OCI-LY1 (cell line): ENCODE results near the gene UPP2.

Experiments
- H2AFZ ChIP-seq: fragments of 200-600 bp; sonication (generic), shearing (Covaris generic); 2 replicates; pipeline ENCODE4 v1.6.0; 2014; ENCODE audit warnings: antibody characterized with exemption, mild to moderate bottlenecking, low read length
- H3F3A ChIP-seq: fragments of 200-600 bp; sonication (generic), shearing (Covaris generic); 2 replicates; pipeline ENCODE4 v1.6.0; 2014; ENCODE audit warnings: mild to moderate bottlenecking, antibody characterized with exemption, low read length, moderate library complexity; ENCODE audit not compliant: insufficient read depth
- H3K27ac ChIP-seq: fragments of 200-600 bp; sonication (generic); 2 replicates; pipeline ENCODE4 v1.5.1; 2014; ENCODE audit warnings: low read length, mixed run types, mild to moderate bottlenecking, low read depth; ENCODE audit not compliant: poor library complexity, severe bottlenecking
- H3K27me3 ChIP-seq: fragments of 200-600 bp; sonication (generic); 2 replicates; pipeline ENCODE4 v1.6.0; 2014; ENCODE audit warnings: antibody characterized with exemption, mild to moderate bottlenecking, low read length, moderate library complexity; ENCODE audit not compliant: insufficient read depth
- H3K36me3 ChIP-seq: fragments of 200-600 bp; sonication (generic); 2 replicates; pipeline ENCODE4 v1.6.1; 2014; ENCODE audit warnings: mild to moderate bottlenecking, antibody characterized with exemption, low read length, moderate library complexity, mixed read lengths; ENCODE audit not compliant: insufficient read depth
- H3K4me1 ChIP-seq: fragments of 200-600 bp; sonication (generic); 2 replicates; pipeline ENCODE4 v1.5.1; 2014; ENCODE audit warnings: mild to moderate bottlenecking, low read length, moderate library complexity; ENCODE audit not compliant: insufficient read depth, severe bottlenecking
- H3K4me2 ChIP-seq: fragments of 200-600 bp; sonication (generic), shearing (Covaris generic); 2 replicates; pipeline ENCODE4 v1.6.1; 2014; ENCODE audit warnings: low read length
- H3K4me3 ChIP-seq: fragments of 200-600 bp; sonication (generic); 2 replicates; pipeline ENCODE4 v1.5.1; 2014; ENCODE audit warnings: low read length, low read depth, mild to moderate bottlenecking, mixed read lengths; ENCODE audit not compliant: poor library complexity, severe bottlenecking
- H3K79me2 ChIP-seq: fragments of 200-600 bp; shearing (Covaris generic); 2 replicates; pipeline ENCODE4 v1.6.1; 2016; ENCODE audit warnings: mixed run types, low read length, mixed read lengths; ENCODE audit not compliant: insufficient read depth
- H3K9ac ChIP-seq: fragments of 200-600 bp; sonication (generic), shearing (Covaris generic); 2 replicates; pipeline ENCODE4 v1.6.1; 2014; ENCODE audit warnings: mild to moderate bottlenecking, low read length, mixed read lengths
- H3K9me2 ChIP-seq: fragments of 200-600 bp; sonication (generic), shearing (Covaris generic); 2 replicates; pipeline ENCODE4 v1.6.1; 2014; ENCODE audit warnings: low read depth, mild to moderate bottlenecking, low read length, mixed read lengths
- H3K9me3 ChIP-seq: fragments of 200-600 bp; shearing (Covaris generic); 2 replicates; pipeline ENCODE4 v1.6.1; 2014; ENCODE audit warnings: low read length, mixed read lengths
- H4K20me1 ChIP-seq: fragments of 200-600 bp; sonication (generic), shearing (Covaris generic); 2 replicates; pipeline ENCODE4 v1.6.0; 2016; ENCODE audit warnings: mild to moderate bottlenecking, low read length; ENCODE audit not compliant: insufficient read depth
- EZH2 ChIP-seq: fragments of 200-600 bp; sonication (generic), shearing (Covaris generic); IDR thresholded peaks from 2 replicates; pipeline ENCODE4 v1.8.0; 2017; ENCODE audit warnings: borderline replicate concordance, mixed run types, mild to moderate bottlenecking, antibody characterized with exemption, low read length, moderate library complexity, mixed read lengths
- TF ChIP-seq, protein P1 (sequence below): fragments of 200-600 bp; sonication (generic), shearing (Covaris generic); IDR thresholded peaks from 2 replicates; pipeline ENCODE4 v1.5.1; 2017; ENCODE audit warnings: mild to moderate bottlenecking, antibody characterized with exemption, low read length, moderate library complexity, mixed read lengths

The UPP2 gene

DNA sequence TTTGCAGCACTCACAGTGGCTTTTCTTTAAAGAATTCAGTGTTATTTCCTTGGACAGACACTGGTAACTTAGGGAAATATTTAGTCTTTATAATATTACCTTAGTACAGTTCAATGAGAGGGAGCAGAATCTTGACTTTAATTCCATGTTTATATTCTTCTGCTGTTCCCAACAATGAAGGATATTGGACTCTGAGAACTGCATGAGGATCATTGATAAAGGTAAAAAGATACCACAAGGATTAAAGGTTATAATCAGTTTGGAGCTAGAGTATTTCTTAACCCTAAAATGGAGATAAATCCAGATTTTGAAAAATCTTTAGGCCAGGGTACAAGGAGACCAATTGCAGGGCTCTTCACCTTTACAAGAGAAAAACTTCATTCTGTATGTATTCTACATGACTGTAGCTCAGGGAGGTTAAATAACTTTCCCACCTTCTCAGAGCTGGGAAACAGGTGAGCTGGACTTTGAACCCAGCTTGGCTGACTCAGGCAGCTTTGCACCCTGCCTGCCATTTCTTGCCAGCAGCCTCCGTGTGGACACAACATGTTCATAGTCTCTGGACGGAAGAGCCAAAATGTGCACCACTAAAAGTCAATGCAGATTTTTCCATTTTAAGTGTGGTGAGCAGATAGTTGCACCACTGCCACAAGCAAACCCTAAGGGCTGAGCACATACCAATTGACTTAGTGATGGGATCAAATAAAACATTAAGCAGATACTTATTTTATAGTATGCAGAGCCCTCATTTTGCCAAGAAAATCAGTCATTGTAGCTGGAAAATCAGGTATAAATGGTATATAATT is 26.7 kb downstream of the UPP2 start:
- no peaks in the 10 kb centered on the region for H3K9me2 ChIP-seq
- TF ChIP-seq EZH2, result no peak
- no peaks in the 10 kb centered on the region for H3K9me3 ChIP-seq
- H3F3A ChIP-seq, result no peaks in the 10 kb centered on the region
- H3K4me3 ChIP-seq, result no peak overlapping the region
- H2AFZ ChIP-seq, result no peak overlapping the region
- no peaks in the 10 kb centered on the region for H3K36me3 ChIP-seq
- H3K4me2 ChIP-seq, result no peak overlapping the region
- no peaks in the 10 kb centered on the region for H3K79me2 ChIP-seq
- no peaks in the 10 kb centered on the region for H3K4me1 ChIP-seq
- no peak overlapping the region for H3K27ac ChIP-seq
- no peaks in the 10 kb centered on the region for H4K20me1 ChIP-seq
- no peaks in the 10 kb centered on the region for H3K27me3 ChIP-seq
- H3K9ac ChIP-seq, result no peak overlapping the region

DNA sequence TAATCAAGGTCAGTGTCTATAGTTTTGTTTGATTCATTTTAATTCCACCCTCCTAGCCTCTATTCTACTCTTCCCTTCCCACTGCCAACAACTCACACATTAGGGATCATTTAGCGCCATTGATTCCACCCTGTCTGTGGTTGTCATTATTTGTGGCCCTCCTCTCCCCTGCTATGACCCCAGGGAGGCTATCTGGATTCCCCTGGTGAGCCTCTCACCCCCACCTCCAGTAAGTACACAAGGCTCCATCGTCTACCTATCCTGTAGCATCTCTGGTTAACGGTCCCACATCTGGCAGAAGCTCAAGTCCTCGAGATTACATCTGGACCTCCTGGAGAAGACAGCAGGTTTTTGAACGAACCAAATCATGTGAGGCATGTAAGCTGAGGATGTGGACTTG is 27.4 kb downstream of the UPP2 start:
- Histone ChIP-seq H3K4me2 (no peak overlapping the region), H3K36me3 (no peaks in the 10 kb centered on the region), H3K9me2 (no peaks in the 10 kb centered on the region), H3K4me1 (no peaks in the 10 kb centered on the region), H3F3A (no peaks in the 10 kb centered on the region), H3K9me3 (no peaks in the 10 kb centered on the region), H3K9ac (no peak overlapping the region), H3K27ac (no peak overlapping the region), H3K79me2 (no peaks in the 10 kb centered on the region), H2AFZ (no peak overlapping the region), H3K4me3 (no peak overlapping the region), H4K20me1 (no peaks in the 10 kb centered on the region), H3K27me3 (no peaks in the 10 kb centered on the region)
- TF ChIP-seq, protein P1, sequence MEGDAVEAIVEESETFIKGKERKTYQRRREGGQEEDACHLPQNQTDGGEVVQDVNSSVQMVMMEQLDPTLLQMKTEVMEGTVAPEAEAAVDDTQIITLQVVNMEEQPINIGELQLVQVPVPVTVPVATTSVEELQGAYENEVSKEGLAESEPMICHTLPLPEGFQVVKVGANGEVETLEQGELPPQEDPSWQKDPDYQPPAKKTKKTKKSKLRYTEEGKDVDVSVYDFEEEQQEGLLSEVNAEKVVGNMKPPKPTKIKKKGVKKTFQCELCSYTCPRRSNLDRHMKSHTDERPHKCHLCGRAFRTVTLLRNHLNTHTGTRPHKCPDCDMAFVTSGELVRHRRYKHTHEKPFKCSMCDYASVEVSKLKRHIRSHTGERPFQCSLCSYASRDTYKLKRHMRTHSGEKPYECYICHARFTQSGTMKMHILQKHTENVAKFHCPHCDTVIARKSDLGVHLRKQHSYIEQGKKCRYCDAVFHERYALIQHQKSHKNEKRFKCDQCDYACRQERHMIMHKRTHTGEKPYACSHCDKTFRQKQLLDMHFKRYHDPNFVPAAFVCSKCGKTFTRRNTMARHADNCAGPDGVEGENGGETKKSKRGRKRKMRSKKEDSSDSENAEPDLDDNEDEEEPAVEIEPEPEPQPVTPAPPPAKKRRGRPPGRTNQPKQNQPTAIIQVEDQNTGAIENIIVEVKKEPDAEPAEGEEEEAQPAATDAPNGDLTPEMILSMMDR, result no peak
- no peak for TF ChIP-seq EZH2

DNA sequence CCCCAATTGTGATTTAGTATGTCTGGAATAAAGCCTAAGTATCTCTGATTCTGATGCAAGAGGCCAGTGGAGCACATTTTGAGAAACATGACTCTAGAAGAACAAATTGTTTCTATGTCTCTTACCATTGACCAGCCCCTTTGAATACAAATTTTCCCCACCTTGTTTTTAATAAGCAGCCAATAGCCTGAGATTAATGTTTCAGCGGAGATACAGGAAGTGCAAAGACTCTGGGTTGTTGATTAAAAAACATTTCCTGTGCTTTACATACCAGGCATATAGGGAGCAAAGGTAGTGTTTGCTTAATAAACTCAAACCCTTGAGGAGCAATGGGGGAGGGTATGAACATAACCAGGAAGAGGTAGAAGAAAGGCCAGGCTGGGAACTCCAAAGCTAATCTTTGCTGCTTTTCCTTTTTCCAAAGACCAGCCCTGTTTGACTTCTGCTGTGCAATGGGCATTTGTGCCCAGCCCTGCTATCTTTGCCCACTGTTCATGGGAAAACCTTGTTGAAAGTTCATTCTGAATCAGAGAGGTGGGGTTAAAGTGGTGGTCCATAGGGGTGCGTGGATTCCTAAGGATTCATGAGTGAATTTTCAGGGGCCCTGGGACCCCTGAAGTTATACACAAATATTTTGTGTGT is 29.3 kb downstream of the UPP2 start:
- no peak overlapping the region for H2AFZ ChIP-seq
- no peaks in the 10 kb centered on the region for H3K27me3 ChIP-seq
- H3K9me2 ChIP-seq, result no peaks in the 10 kb centered on the region
- H3K4me3 ChIP-seq, result no peak overlapping the region
- H3K9me3 ChIP-seq, result no peaks in the 10 kb centered on the region
- no peaks in the 10 kb centered on the region for H3K36me3 ChIP-seq
- no peaks in the 10 kb centered on the region for H3K4me1 ChIP-seq
- no peaks in the 10 kb centered on the region for H4K20me1 ChIP-seq
- TF ChIP-seq, protein P1, result no peak
- no peak for TF ChIP-seq EZH2
- H3F3A ChIP-seq, result no peaks in the 10 kb centered on the region
- H3K79me2 ChIP-seq, result no peaks in the 10 kb centered on the region
- no peak overlapping the region for H3K9ac ChIP-seq
- no peak overlapping the region for H3K4me2 ChIP-seq
- no peak overlapping the region for H3K27ac ChIP-seq
